Mammary epithelial cell (primary cell): ENCODE results near the gene STC2.

Experiments
- EZH2 ChIP-seq: IDR thresholded peaks from 2 replicates; pipeline ENCODE4 v1.6.1; 2012; ENCODE audit warnings: low read length, inconsistent platforms, borderline replicate concordance
- TF ChIP-seq, protein P1 (sequence below), 2 donors: IDR thresholded peaks in 1 of 2; conservative IDR thresholded peaks in 1 of 2; 2 replicates each; pipeline ENCODE4 v1.5.1; 2011 to 2012; ENCODE audit warnings: inconsistent platforms in 2 of 2, low read length in 2 of 2, mild to moderate bottlenecking in 2 of 2, control low read depth in 1 of 2, low read depth in 1 of 2; ENCODE audit not compliant: insufficient read depth in 1 of 2; ENCODE audit errors: extremely low read depth in 1 of 2

GRCh38 chr5:173294673-173295320 is 33.4 kb downstream of the STC2 start:
- TF ChIP-seq, protein P1, sequence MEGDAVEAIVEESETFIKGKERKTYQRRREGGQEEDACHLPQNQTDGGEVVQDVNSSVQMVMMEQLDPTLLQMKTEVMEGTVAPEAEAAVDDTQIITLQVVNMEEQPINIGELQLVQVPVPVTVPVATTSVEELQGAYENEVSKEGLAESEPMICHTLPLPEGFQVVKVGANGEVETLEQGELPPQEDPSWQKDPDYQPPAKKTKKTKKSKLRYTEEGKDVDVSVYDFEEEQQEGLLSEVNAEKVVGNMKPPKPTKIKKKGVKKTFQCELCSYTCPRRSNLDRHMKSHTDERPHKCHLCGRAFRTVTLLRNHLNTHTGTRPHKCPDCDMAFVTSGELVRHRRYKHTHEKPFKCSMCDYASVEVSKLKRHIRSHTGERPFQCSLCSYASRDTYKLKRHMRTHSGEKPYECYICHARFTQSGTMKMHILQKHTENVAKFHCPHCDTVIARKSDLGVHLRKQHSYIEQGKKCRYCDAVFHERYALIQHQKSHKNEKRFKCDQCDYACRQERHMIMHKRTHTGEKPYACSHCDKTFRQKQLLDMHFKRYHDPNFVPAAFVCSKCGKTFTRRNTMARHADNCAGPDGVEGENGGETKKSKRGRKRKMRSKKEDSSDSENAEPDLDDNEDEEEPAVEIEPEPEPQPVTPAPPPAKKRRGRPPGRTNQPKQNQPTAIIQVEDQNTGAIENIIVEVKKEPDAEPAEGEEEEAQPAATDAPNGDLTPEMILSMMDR (conservative IDR thresholded peaks at IDR 0.05 in 1 of 2, IDR thresholded peaks at IDR 0.05 in 1 of 2; ENCODE audit: extremely low read depth in 1 of 2, insufficient read depth in 1 of 2, low read depth in 1 of 2, low read length in 2 of 2), result no peak
- TF ChIP-seq EZH2, result no peak
